ENCODE data around the gene JAK3. TPM values are rescaled to one million over a fixed set of nuclear protein-coding genes. Genes with fewer than 3 reads are reported as not detected.
A peak's percentile ranks its signal among the peaks of the same experiment; 100 is the strongest.

Gene JAK3
- total and polyA plus RNA-seq, 2 of the 8 experiments (the other 6 are each of a cell fraction or from before 2014, with no cell fraction given) = 4.0 to 4.7 TPM

- TF ChIP-seq KDM5A (IDR thresholded peaks at IDR 0.05; ENCODE audit: low read length) (no peak), FOSL1 (IDR thresholded peaks at IDR 0.05; ENCODE audit: insufficient read depth, low read depth, low read length) (no peak), NRF1 (IDR thresholded peaks at IDR 0.05; ENCODE audit: low read depth, low read length) (no peak), RBBP5 (IDR thresholded peaks at IDR 0.05; ENCODE audit: borderline replicate concordance, low read depth, low read length) (no peak), YY1 (IDR thresholded peaks at IDR 0.05; ENCODE audit: low read depth, low read length) (no peak), CHD7 (IDR thresholded peaks at IDR 0.05; ENCODE audit: insufficient replicate concordance, low read length) (no peak), SIN3A (conservative IDR thresholded peaks at IDR 0.05 in 1 of 2, IDR thresholded peaks at IDR 0.05 in 1 of 2; ENCODE audit: low read depth in 1 of 2, low read length in 2 of 2) (0 out of 4 replicates have a peak, but pooled peaks have one; percentile 41 to 51), SIX5 (IDR thresholded peaks at IDR 0.05; ENCODE audit: low read depth, low read length) (no peak), POU5F1 (IDR thresholded peaks at IDR 0.05; ENCODE audit: low read depth, low read length) (no peak)
Measured at GRCh38 chr19:17860331-17860992, 12.7 kb upstream of the JAK3 start (continued).

Measured in H1 (cell line).